Panc1 (cell line): ENCODE measurements around the gene ZMIZ2.

ENCODE experiments used
- CTCF ChIP-seq: fragments of 450-650 bp; IDR thresholded peaks from 2 replicates; pipeline ENCODE4 v1.5.1; 2017; ENCODE audit warnings: mild to moderate bottlenecking
- POLR2AphosphoS5 ChIP-seq: IDR thresholded peaks from 2 replicates; pipeline ENCODE4 v1.6.1; 2012; ENCODE audit warnings: mild to moderate bottlenecking, low read depth, low read length, moderate library complexity
- REST ChIP-seq, 2 experiments: IDR thresholded peaks; 2 replicates each; pipeline ENCODE4 v1.6.1; 2011 to 2012; ENCODE audit warnings: low read depth in 2 of 2, control low read depth in 1 of 2, low read length in 1 of 2, mild to moderate bottlenecking in 1 of 2, moderate library complexity in 1 of 2; ENCODE audit not compliant: insufficient read depth in 1 of 2

GRCh38 chr7:44783407-44783806 lies 34.8 kb downstream of the ZMIZ2 start:
- TF ChIP-seq CTCF (no peak), POLR2AphosphoS5 (no peak), REST (IDR thresholded peaks at IDR 0.05; ENCODE audit: insufficient read depth in 1 of 2, low read depth in 2 of 2, low read length in 1 of 2) (no peak)
